CD1c-positive myeloid dendritic cell (primary cell): Measurements from ENCODE around the gene PER3.

Experiments
- DNase-seq: peaks from one replicate; pipeline ENCODE4 v3.0.0-alpha.2; 2016; ENCODE audit errors: extremely low spot score

The PER3 gene

DNA sequence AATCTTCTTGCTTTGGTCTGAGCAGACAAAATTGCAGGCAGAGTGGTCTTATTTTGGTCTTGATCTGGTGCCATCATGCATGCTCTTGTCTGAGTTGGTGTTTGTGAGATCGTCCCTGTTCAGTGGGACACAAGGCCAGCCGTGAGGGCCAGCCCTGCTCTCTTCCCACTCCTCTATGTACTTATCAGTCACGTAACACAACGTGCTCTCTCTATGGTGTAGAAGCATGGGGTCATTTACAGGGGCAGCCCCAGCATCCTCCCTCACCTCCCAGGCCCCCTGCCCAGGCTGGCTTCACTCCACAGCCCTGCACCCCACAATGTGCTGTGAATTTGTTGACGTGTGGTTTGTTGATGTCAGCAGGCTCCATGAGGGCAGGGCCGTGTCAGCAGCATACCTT lies 87.0 kb downstream of the PER3 start:
- DNase-seq: no peak

DNA sequence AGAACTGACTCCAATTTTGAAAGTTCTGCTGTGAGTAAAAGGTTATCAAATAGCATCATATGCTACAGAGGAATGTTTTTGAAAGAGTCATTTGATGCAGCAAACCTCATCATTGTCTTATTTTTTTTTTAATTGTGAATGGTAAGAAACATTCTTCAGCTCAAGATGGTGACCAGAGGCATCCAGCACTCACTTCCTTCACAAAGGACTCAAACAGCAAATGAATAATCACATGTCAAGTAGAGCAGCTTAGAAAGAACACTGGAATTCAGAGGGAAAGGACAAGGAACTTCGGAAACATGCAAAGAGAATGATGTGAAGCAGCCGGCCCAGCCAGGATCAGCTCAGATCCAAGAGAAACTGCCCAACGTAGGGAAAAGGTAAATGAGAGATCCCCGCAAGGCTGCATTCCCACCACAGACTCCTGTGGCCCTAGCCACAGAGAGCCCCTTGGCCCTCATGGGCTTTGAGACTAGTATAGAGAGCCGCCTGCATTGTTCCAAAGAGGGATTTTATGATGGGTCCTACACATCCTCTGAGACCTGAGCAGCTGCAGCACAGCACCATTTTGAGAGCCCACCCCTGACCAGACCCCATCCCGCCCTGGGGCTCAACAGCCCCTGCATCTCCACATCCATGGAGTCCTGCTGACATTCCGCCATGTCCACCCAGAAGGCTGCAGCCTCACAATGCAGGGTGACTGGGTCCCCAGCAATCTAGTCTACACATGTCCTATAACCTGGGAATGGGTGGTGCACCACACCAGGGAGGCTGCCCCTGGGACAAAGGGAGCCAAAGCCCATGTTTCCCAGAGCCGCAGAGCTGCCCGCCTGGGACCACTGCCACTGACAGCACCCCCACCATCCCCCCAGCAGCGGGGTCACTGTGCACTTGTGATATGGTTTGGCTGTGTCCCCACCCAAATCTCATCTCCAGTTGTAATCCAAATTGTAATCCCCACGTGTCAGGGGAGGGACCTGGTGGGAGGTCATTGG lies 90.0 kb downstream of the PER3 start:
- no peak for DNase-seq

DNA sequence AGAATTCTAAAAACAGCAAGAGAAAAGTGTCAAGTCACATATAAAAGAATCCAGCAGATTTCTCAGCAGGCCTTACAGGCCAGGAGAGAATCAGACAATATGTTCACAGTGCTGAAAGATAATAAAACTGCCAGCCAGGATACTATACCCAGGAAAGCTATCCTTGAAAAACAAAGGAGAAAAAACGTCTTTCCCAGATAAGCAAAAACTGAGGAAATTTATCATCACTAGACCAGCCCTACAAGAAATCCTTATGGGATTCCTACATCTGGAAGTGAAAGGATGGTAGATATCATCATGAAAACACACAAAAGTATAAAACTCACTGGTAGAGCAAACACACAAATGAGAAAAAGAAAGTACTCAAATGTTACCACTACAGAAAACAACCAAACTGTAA lies 93.9 kb downstream of the PER3 start:
- no peak for DNase-seq

DNA sequence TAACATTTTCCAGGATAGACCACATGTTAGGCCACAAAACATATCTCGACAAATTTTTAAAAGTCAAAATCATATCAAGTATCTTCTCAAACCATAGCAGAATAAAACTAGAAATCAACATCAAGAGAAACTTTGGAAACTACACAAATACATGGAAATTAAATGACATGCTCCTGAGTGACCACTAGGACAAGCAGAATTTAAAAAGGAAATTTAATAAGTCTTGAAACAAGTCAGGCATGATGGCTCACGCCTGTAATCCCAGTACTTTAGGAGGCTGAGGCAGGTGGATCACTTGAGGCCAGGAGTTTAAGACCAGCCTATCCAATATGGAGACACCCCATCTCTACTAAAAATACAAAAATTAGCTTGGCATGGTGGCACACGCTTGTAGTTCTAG lies 95.1 kb downstream of the PER3 start:
- no peak for DNase-seq

DNA sequence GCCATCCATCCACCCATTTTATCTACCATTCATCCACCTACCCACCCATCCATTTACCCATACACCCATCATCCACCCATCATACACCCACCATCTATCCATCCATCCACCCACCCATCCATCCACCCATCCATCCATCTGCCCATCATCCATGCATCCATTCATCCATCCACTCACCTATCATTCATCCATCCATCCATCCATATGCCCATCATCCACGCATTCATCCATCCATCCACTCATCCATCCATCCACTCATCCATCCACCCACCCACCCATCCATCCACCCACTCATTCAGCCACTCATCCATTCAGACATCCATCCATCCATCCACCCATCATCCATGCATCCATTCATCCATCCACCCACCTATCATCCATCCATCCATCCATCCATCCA lies 100.7 kb downstream of the PER3 start:
- no peak for DNase-seq

DNA sequence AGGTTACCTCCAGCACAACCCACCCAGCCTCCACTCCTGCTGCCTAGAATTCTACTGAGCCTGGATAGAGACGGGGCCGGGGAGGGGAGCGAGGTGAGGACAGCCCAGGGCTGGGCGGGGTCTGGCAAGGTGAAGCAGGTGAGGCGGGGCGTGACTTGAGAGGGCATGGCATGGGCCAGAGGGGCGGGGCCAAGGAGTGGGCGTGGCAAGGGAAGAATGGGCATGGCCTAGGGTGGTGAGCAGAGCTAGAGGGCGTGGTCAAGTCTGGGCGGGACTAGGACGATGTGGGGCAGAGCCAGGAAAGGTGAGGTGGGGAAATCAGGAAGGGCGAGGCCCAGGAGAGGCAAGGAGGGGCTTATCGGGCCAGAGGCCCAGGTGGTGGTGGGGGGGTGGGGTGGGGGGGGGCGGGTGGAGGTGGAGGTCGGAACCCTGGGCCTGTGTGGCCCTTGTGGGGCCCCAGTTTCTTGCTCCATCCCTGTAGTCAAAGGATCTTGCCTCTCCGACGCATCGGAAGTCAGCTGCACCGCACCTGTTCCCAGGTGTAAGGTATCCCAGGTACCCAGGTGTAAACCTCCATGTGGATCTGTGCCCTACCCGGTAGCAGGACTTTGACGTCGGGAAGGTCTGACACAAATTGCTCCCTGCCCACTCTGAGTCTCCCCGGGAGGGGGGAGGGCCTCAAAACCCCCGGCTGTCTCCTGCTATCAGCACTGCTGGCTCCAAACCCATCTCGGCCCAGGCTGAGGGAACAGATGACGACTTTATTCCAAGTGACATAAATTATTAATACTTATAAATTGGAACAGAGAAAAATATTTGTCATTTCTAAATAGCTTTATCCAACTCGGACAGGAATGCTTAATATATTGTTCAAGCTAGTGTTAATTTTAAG lies 101.7 kb downstream of the PER3 start:
- no peak for DNase-seq

DNA sequence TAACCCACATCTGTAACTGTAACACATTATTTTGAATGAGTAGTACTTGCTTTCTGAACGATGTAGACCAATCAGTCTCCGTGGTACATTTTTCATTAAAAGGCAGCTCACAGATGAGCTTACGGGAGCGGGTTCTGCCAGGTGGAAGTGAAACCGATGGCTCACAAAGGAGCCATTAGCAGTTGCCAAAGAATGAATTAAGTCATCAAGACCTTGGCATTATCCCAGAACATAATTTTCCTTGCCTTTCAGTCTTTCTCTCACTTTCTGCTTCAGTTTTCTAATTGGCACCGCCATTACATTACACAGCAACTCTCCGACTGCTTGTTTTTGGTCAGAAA lies 102.3 kb downstream of the PER3 start:
- DNase-seq: peak; percentile 53

DNA sequence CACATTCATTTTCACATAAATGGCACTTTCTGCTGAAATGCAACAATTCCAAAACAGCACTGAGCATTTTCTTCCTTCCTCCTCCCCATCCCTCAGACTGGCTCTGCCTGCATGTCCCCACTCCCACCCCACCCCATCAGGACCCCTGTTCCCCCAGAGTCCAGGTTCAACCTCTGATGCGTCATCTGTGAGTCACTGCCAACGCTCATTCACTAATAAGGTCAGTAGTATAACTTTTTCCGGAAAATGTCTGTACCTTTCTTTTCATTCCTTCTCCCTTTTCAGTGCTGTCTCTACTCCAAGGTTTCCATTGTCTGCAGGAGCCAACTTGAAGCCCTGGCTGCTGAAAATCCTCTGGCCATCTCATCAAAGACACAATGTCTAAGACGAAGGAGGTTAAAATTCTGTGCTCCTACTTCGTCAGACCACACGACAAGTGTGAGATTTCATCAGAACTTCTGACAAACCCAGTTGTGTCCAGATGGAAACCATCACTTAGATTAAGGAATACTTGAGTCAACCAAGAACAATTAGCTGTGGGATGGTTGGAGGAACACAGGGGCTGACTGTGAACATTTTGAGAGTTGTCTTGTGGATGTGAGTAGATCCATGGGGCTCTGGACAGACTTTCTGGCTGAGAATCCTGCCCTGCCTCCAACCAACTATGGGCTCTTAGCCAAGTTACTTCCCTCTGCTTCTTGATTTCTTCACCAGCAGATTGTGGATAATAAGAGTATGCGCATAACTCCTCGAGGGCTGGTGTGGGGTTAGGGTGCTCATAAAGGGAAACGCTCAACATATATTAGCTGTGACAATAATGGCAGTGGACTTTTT lies 104.4 kb downstream of the PER3 start:
- DNase-seq: no peak

DNA sequence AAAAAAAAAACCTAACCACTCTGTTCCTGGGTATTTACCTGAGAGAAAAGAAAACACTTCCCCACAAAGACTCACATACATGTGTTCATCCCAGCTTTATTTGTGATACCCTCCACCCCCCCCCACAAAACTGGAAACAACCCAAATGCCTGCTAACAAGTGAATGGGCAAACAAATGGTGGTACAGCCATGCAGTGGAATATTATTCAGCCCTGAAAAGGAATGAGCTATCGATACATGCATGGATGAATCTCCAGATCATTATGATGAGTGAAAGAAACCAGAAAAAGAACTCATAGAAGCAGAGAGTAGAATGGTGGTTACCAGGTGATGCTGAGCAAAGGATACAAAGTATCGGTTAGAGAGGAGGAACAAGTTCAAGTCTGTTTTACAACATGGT lies 106.8 kb downstream of the PER3 start:
- no peak for DNase-seq

DNA sequence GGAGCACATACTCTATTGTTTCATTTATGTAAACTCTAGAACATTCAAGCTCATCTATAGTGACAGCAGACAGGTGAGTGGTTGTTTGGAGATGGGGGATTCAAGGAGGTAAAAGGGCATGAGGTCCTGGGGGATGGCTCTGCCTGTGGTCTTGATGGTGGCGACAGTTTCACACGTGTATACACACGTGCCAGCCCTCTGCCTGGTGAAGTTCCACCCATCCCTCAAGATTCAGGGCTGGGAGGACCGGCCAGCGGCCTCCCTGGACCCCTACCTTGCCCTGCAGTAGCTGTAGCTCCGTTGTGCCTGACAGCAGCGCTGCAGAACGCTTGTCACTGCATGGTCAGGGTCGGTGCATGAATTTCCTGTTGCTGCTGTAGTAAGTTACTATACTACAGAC lies 107.7 kb downstream of the PER3 start:
- DNase-seq: no peak

DNA sequence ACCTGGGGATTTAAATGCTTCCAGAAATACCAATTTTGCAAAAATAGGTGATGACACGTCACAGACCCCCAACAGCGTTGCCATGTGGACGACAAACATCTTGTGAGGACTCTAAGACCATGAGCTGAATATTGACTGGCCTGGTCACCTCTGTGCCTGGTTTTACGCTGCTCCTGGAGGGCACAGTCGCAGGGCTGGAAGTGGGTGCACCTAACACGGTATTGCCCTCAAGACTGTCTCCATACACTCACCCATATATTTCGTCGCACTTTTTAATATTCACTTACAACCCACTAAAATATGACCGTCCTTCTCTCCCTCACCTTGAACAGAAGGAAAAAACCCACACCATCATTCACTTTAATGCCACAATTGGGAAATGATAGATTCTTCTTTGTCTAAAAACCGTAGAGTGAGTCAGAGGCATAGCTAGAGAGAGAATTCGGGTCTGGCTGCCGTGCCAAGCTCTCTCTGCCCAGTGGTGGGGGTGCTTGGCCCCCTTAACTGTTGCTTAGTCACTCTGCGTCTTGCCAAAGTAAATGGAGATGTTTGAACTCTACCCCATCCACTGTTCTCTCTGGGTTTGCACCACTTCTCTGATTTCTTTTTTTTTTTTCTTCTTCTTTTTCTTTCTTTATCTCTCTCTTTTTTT lies 109.6 kb downstream of the PER3 start:
- DNase-seq: no peak
